CD1c-positive myeloid dendritic cell (primary cell): Measurements from ENCODE around the gene FAM174C.

ENCODE experiments used
- DNase-seq: peaks from one replicate; pipeline ENCODE4 v3.0.0-alpha.2; 2016; ENCODE audit errors: extremely low spot score

The FAM174C gene

GRCh38 chr19:1286487-1287353, 11.4 kb downstream of the FAM174C start:
- no peak for DNase-seq

- DNase-seq: no peak
Observed at GRCh38 chr19:1287354-1288225, 12.3 kb downstream of the FAM174C start.

GRCh38 chr19:1288226-1288612, 12.9 kb downstream of the FAM174C start:
- no peak for DNase-seq

- no peak for DNase-seq
Observed at GRCh38 chr19:1288833-1289685, 13.7 kb downstream of the FAM174C start.

- DNase-seq: no peak
Observed at GRCh38 chr19:1289686-1290025, 14.3 kb downstream of the FAM174C start.

- no peak for DNase-seq
Observed at GRCh38 chr19:1290196-1290702, 14.9 kb downstream of the FAM174C start.

GRCh38 chr19:1290703-1291651, 15.6 kb downstream of the FAM174C start:
- no peak for DNase-seq

- DNase-seq: no peak
Observed at GRCh38 chr19:1291761-1292418, 16.6 kb downstream of the FAM174C start.

GRCh38 chr19:1292419-1293151, 17.3 kb downstream of the FAM174C start:
- no peak for DNase-seq

GRCh38 chr19:1293782-1294604, 18.7 kb downstream of the FAM174C start:
- DNase-seq: no peak

- no peak for DNase-seq
Observed at GRCh38 chr19:1294688-1295087, 19.4 kb downstream of the FAM174C start.

- DNase-seq: no peak
Observed at GRCh38 chr19:1295169-1296012, 20.1 kb downstream of the FAM174C start.

- no peak for DNase-seq
Observed at GRCh38 chr19:1296078-1296477, 20.7 kb downstream of the FAM174C start.

GRCh38 chr19:1296575-1297271, 21.4 kb downstream of the FAM174C start:
- no peak for DNase-seq

- DNase-seq: no peak
Observed at GRCh38 chr19:1298235-1298634, 22.9 kb downstream of the FAM174C start.

- no peak for DNase-seq
Observed at GRCh38 chr19:1299801-1300200, 24.5 kb downstream of the FAM174C start.
